Skin epidermis (tissue), 12 donors: Measurements from ENCODE around the gene BSG.

Experiments
- H3K27ac ChIP-seq, 21 experiments: fragments of 200-600 bp; sonication (generic) in 11 of 21; one replicate each; pipeline ENCODE4 v1.5.0; 2020; ENCODE audit warnings: mild to moderate bottlenecking in 3 of 21, inconsistent platforms in 2 of 21, moderate library complexity in 2 of 21
- H3K4me3 ChIP-seq, 7 experiments: fragments of 200-600 bp; sonication (generic) in 2 of 7; one replicate each; pipeline ENCODE4 v1.5.0; 2020; ENCODE audit warnings: inconsistent platforms in 2 of 7, mild to moderate bottlenecking in 2 of 7, moderate library complexity in 1 of 7

Gene BSG

DNA sequence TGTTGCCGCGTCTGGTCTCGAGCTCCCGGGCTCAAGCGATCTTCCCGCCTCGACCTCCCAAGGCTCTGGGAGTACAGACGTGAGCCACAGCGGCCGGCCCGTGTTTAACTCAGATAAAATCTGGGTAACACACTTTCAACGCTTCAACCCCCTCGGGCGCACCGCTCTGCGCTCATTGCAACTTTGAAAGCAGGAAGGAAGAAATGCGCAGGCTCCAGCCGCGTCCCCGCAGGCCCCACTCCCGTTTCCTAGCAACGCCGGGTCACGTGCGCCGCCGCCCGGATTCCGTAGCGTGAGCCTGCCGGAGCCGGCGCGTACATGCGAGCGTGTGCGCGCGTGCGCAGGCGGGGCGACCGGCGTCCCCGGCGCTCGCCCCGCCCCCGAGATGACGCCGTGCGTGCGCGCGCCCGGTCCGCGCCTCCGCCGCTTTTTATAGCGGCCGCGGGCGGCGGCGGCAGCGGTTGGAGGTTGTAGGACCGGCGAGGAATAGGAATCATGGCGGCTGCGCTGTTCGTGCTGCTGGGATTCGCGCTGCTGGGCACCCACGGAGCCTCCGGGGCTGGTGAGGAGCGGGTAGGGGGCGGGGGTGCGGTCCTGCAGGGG, at the start of gene BSG:
Gene BSG (plus strand): TSS at position 457 of the 603 bp plus-strand sequence. CDS start 39 bp downstream, at position 496.
- peak within 1 kb of the TSS; percentile 75 to 99 (median 95) for H3K27ac ChIP-seq
- peak within 1 kb of the TSS; percentile 62 to 99 (median 94) for H3K4me3 ChIP-seq

- Histone ChIP-seq H3K27ac (no peak overlapping the region), H3K4me3 (no peak overlapping the region)
Observed at GRCh38 chr19:522726-523125, 49.7 kb upstream of the BSG start.

DNA sequence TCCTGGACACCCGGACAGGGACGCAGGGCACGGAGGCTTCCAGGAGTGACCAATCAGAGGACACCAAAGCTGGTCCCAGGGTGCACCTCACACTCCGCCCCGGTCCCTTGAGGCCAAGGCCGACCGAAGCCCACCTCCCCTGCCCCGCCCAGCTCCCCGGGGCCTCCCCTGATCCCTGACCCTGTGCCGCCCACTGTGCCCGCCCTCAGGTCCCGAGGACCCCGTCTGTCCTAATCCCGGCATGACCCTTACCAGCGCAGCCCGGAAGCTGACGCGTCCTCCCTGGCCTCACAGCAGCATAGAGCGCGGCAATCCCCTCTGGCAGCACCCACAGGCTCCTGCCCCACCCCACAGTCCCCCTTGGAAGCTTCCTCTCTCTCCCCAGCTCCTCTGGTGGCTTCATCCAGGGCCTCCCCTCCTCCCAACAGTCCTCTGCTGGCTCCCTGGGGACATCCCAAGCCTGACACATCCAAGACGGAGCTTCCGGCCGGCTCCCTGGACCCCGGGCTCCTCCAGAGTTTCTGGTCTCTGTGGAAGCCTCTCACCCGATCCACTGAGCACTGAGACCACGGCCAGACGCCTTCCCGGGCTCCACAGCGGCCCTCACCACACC, 48.2 kb upstream of the BSG start:
- Histone ChIP-seq H3K27ac (no peak overlapping the region), H3K4me3 (no peak overlapping the region)

- Histone ChIP-seq H3K27ac (no peak overlapping the region), H3K4me3 (no peak overlapping the region)
Observed at GRCh38 chr19:525029-525428, 47.4 kb upstream of the BSG start.

DNA sequence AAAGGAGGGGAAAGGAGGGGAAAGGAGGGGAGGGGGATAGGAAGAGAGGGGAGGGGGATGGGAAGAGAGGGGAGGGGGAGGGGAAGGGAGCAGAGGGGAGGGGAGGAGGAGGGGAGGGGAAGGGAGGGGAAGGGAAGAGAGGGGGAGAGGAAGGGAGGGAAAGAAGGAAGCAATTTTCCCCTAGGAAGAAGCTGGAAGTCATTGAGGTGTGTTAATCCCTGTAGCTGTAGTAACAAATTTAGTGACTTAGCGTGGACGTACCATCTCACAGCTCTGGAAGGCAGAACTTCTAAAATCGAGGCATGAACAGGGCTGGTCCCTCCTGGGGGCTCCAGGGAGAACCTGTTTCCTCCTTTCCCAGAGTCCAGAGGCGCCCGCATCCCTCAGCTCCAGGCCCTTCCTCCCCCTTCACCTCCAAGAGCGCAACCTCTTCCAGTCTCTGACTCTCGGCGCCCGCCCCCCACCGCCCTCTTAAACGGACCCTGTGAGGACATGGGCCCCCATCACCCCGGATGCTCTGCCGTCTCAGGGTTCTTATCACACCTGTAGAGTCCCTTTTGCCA, 46.5 kb upstream of the BSG start:
- H3K27ac ChIP-seq = no peak overlapping the region
- no peak overlapping the region for H3K4me3 ChIP-seq

GRCh38 chr19:530134-531008, 42.0 kb upstream of the BSG start:
- H3K27ac ChIP-seq = peak overlapping the region in 19 of 21 experiments; percentile 91 to 99 (median 97)
- H3K4me3 ChIP-seq = peak overlapping the region; percentile 69 to 99 (median 96)

GRCh38 chr19:531009-531752, 41.2 kb upstream of the BSG start:
- peak overlapping the region; percentile 69 to 99 (median 96) for H3K4me3 ChIP-seq
- H3K27ac ChIP-seq = peak overlapping the region; percentile 81 to 99 (median 96)

GRCh38 chr19:531753-532560, 40.4 kb upstream of the BSG start, which contains the start of gene CDC34:
Gene CDC34, plus strand, starts transcription at chr19:531760. Its CDS starts 172 bp downstream, at chr19:531932.
- Histone ChIP-seq H3K27ac (peak within 1 kb of the TSS; percentile 81 to 99 (median 96)), H3K4me3 (peak within 1 kb of the TSS; percentile 69 to 99 (median 96))

DNA sequence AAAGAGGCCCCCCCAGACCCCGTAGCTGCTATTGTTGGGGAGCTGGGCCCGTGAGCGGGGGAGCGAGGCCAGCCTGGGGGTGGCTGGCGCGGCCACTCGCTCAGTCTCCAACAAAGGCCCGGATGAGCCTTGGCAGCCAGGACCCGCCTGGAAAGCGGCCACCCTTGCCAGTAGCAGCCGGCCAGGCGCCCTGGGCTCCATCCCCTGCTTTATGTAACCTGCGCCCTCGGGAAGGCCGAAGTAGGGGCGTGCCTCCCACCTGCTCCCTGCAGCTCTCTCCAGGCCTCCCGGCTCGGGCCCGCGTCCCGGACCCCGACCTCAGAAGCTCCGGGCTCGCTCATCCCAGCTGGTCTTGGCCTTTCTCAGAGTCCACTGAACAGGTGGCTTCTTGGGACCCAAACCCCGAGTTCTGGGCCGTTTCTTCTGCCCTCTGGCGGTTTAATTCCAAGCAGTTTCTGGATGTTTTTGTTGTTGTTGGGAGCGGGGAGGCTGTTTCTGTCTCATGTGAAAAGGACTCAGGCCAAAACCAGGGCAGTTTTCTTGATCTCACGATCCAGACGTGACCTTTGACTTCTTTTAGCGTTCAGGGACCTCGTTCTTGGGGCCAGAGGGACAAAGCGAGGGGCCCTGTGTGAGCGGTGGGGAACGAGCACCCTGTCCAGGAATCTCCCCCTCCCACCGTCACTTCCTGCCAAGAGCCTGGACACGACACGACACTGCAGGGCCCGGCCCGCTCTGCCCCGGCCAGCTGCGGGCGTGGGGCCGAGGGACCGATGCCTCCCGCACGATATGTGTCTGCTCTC, 39.6 kb upstream of the BSG start:
- Histone ChIP-seq H3K4me3 (peak overlapping the region; percentile 69 to 99 (median 96)), H3K27ac (peak overlapping the region; percentile 42 to 99 (median 89))

DNA sequence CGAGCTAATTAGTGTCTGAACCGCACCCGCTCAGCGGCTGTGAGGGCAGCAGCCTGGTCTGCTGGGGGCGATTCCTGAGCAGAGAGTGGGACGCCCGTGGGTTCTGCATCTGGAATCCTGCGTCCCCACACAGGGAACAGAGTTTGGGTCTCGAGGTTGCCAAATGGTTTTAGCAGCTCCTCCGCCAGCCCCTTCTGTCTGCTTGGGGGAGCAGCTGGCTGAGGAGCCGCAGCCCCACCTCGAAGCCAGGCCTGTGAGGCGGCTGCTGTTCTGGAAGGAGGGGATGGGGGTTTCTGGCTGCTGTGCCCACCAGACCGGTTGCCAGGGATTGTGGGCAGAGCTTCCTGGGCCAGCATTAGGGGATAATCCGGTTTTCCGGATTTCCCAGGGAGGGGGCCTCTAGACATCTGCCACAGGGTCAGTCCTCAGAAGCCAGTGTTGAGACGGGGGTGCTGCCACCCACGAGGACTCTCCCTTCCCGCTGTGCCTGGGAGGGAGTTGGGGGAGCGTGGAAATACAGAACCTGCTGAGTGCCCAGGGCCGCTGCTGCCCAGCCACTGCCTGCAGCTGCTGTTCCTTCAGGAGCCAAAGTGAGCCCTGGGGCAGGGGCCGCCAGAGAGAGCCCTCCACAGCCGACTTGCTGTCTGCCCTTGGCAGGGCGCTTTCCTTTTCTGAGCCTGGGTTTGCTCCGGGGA, 38.9 kb upstream of the BSG start:
- peak overlapping the region; percentile 69 to 99 (median 96) for H3K4me3 ChIP-seq
- H3K27ac ChIP-seq = peak overlapping the region in 20 of 21 experiments; percentile 60 to 99 (median 90)

- Histone ChIP-seq H3K27ac (peak overlapping the region in 9 of 21 experiments; percentile 78 to 99 (median 93)), H3K4me3 (peak overlapping the region in 1 of 7 experiments; percentile 99)
Observed at GRCh38 chr19:534088-534487, 38.3 kb upstream of the BSG start.

DNA sequence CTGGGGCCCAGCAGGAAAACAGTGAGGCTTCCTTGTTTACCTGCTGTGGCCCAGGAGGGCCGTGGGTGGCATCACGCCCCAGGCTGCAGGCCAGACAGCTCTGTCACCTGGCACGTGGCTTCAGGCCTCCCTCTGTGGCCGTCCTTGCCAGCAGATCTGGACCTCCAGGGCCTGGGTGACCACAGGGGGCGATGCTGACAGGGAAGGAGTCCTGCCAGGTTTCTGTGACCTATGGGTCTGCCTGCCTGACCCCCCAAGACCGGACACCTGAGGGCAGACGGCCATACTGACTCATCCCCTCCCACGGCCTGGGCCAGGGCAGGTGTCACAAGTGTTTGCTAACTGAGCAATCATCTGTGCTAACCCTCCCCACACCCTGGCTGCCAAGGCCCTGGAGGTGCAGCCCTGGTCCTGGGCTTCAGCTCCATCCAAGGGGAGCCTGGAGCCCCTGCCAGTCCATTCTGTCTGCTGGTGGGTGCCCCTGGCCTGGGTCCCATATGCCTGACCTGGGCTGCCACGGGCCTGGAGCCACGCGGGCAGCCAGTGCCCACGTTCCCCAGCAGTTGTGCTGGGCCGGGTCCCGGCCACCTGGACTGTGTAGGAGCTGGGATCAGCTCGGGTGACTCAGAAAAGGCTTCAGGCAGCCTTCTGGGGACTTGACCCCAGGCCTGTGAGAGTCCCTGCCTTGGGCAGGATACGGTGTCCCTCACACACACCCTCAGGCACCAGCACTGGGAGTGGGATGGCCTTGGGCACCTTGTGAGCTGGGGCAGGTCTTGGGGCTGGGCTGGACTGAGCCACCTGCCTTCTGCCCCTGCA, 37.2 kb upstream of the BSG start:
- H3K27ac ChIP-seq = peak overlapping the region in 6 of 21 experiments; percentile 4 to 50 (median 16)
- H3K4me3 ChIP-seq = no peak overlapping the region

- Histone ChIP-seq H3K4me3 (no peak overlapping the region), H3K27ac (no peak overlapping the region)
Observed at GRCh38 chr19:536031-536880, 36.1 kb upstream of the BSG start.

DNA sequence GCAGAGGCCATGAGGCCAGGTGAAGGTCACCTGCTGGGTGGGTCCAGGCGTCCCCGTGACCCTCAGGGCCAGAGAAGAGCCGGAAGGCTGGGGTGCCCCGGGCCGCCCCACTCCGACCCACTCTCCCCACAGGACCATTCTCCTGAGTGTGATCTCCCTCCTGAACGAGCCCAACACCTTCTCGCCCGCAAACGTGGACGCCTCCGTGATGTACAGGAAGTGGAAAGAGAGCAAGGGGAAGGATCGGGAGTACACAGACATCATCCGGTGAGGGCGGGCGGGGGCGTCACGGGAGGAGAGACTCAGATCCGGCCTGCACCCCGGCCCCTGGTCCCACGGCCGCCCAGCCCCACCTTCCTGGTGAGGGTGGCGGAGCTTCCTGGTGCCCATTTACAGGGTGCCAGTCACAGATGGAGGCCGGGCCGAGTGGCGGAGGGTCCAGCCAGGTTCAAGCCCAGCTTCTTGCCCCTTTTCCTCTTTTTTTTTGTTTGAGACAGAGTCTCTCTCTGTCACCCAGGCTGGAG, 35.5 kb upstream of the BSG start:
- Histone ChIP-seq H3K4me3 (no peak overlapping the region), H3K27ac (no peak overlapping the region)
